Measurements from ENCODE around the gene DCAF10. TPM values are rescaled to one million over a fixed set of nuclear protein-coding genes. Genes with fewer than 3 reads are reported as not detected.
A peak's percentile ranks its signal among the peaks of the same experiment; 100 is the strongest.
"Not testable (repeated sequence)": the region's sequence is repeated elsewhere in the genome, so short reads cannot be mapped to it uniquely, and the experiment has no call there.

The DCAF10 gene
- total RNA-seq, 3 donors from 2014 or later = 14.1 to 15.8 (median 14.5) TPM

DNA sequence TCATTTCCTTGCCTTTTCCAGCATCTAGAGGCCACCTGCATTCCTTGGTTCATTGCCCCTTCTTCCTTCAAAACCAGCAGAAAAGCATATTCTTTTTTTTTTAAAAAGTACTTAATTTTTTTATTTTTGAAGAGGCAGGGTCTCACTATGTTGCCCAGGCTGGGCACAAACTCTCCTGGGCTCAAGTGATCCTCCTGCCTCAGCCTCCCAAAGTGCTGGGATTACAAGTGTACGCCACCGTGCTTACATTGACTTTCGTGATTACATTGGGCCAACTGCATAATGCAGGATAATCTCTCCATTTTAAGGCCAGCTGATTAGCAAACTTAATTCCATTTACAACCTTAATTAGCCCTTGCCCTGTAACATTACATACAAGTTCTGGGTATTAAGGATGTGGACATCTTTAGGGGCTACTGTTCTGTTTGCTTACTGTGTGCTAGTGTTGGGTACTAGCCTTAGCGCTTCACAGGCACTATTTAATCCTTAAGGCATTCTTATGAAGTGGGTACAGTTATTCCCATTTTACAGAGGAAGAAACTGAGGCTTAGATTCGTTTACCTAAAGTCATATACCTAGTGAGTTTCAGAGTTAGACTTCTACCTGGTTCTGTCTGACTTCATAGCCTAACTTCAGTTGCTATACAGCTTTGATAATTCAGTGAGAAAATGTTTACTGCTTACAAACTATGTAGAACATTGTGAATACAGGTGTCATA lies 69.6 kb downstream of the DCAF10 start:
- Mint-ChIP-seq H3K4me3 (no peak overlapping the region), H3K27me3 (ENCODE audit: low read depth) (no peaks in the 10 kb centered on the region), H3K9me3 (no peaks in the 10 kb centered on the region), H3K4me1 (ENCODE audit: low read depth) (no peaks in the 10 kb centered on the region), H3K36me3 (ENCODE audit: insufficient read depth) (peaks cover 2% of the 10 kb centered on the region)
- no peak for ATAC-seq
- no peak for DNase-seq

DNA sequence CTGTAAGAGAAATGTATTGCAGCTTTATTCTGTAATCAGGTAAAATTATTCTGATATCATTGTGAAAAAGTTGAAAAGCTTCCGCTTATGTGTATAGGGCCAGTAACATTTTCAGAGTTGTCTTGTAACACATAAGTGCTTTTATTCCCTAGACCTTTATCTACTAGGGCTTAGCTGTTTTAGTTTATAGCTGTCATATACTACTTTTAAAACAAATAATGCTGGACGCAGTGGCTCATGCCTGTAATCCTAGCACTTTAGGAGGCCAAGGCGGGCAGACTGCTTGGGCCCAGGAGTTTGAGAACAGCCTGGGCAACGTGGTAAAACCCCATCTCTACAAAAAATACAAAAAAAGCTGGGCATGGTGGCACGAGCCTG lies 70.2 kb downstream of the DCAF10 start:
- H3K4me3 Mint-ChIP-seq = no peak overlapping the region
- no peaks in the 10 kb centered on the region for H3K27me3 Mint-ChIP-seq (ENCODE audit: low read depth)
- H3K9me3 Mint-ChIP-seq = no peaks in the 10 kb centered on the region
- no peaks in the 10 kb centered on the region for H3K4me1 Mint-ChIP-seq (ENCODE audit: low read depth)
- no peak for ATAC-seq
- DNase-seq = no peak
- H3K36me3 Mint-ChIP-seq (ENCODE audit: insufficient read depth) = peaks cover 3% of the 10 kb centered on the region

DNA sequence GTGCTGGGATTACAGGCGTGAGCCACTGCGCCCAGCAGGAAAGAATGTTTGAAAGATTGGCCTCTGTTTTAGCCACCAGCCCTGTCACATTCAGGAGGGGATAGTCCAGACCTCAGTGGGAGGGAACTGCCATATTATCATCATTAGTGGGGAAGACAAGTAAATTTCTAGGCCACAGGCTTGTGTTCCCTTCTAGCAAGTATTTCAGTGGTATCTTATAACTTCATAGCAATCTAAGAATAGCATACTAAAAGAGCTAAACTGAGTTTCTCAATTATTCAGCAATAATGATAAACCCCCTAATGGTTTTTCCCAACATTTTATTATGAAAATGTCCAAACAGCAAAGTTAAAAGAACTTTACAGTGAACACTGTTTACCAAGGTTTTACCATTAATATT lies 73.4 kb downstream of the DCAF10 start:
- Mint-ChIP-seq H3K27me3 (ENCODE audit: low read depth) (no peaks in the 10 kb centered on the region), H3K9me3 (no peaks in the 10 kb centered on the region), H3K4me1 (ENCODE audit: low read depth) (no peaks in the 10 kb centered on the region), H3K36me3 (ENCODE audit: insufficient read depth) (peaks cover 5% of the 10 kb centered on the region), H3K4me3 (no peak overlapping the region)
- DNase-seq = no peak
- no peak for ATAC-seq

DNA sequence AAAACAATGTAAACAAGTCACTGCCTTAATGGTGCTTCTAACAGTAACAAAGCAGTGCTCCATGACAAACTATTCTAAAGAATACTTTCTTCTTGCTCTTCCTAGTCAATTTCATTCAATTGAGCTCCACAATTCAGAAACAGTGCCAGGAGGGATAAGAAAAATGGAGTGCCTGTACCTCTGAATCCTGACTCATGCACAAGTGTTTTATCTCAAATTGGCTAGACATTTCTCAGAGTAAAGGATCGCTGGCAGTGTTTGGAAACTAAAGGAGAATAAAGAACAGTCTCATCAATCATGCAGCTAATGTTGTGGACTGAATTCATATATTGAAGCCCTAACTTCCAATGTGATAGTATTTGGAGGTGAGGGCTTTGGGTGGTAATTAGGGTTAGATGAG lies 75.8 kb downstream of the DCAF10 start:
- H3K36me3 Mint-ChIP-seq (ENCODE audit: insufficient read depth) = peaks cover 11% of the 10 kb centered on the region
- DNase-seq (no peak), ATAC-seq (no peak)
- no peaks in the 10 kb centered on the region for H3K27me3 Mint-ChIP-seq (ENCODE audit: low read depth)
- no peak overlapping the region for H3K4me3 Mint-ChIP-seq
- H3K4me1 Mint-ChIP-seq (ENCODE audit: low read depth) = no peaks in the 10 kb centered on the region
- no peaks in the 10 kb centered on the region for H3K9me3 Mint-ChIP-seq

DNA sequence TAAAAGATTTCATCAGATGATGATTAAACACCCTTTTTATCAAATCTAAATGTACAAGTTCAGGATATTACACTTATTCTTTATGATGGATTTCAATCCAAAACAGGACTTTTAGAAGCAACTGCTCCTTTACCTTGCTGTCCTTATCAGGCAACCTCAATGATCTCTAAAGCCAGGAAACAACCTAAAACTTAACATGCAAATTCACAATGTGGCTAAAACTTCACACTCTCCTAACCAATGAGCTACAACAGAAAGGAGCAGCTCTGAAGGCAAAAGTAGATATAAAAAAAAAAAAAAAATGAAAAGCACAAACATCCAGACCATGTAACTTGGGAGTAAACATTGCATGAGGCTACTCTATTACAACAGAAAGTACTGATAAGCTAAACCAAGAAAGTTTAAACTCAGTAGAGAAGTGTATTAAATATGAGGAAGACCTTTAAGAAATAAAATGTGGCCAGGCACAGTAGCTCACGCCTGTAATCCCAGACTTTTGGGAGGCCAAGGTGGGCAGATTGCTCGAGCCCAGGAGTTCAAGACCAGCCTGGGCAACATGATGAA lies 80.4 kb downstream of the DCAF10 start:
- no peak for DNase-seq
- Mint-ChIP-seq H3K4me3 (no peak overlapping the region), H3K27me3 (ENCODE audit: low read depth) (no peaks in the 10 kb centered on the region), H3K36me3 (ENCODE audit: insufficient read depth) (peaks cover 17% of the 10 kb centered on the region), H3K4me1 (ENCODE audit: low read depth) (no peaks in the 10 kb centered on the region), H3K9me3 (no peaks in the 10 kb centered on the region)
- ATAC-seq = no peak

DNA sequence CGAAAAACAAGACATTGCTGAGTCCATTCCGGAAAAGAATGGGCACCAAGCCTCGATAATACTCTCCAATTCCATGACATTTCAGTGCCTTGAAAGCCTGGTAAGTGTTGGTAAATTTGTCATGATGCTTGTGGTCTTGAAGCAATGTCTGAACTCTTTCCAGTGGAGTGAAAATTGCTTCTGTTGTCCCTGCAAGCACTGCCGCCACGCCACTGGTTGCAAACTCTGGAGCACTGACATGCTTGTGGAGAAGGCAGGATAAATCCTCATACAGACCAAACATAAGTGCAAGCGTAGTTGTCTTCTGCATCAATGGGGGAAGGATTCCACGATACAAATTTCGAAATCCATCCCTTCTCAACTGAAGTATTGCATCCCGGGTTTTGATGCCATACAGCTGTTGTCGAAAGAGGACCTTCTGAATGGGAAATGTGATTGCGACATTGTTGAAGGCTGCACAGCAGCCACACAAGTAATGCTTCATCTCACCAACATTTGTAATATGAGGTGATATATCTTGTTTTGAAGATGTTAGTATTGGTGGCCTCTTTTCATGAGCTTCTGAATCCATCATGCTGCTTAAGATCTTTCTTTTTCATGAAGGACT lies 87.5 kb downstream of the DCAF10 start:
- ATAC-seq; H3K4me3 Mint-ChIP-seq; H3K4me1 Mint-ChIP-seq (ENCODE audit: low read depth); DNase-seq; H3K27me3 Mint-ChIP-seq (ENCODE audit: low read depth); H3K9me3 Mint-ChIP-seq: not testable (repeated sequence)
- peaks cover 40% of the 10 kb centered on the region for H3K36me3 Mint-ChIP-seq (ENCODE audit: insufficient read depth)

DNA sequence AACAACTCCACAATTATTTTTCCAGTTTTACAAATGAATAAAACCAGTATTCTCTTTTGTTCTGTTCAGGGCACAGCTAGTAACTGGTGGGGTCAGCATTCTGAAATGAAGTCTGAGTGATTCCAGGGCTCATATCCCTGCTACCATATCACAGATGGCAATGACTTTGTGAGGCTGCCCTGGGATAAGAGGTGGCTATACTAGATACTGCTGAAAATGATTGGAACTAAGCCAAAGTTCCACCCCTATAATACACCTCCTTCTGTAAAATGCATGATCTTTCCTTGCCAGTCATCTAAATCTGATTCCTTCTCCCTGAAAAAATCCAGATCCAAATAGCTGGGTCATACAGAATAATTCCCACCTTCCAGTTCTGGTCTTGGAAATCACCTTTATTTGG lies 88.9 kb downstream of the DCAF10 start:
- no peaks in the 10 kb centered on the region for H3K4me1 Mint-ChIP-seq (ENCODE audit: low read depth)
- H3K27me3 Mint-ChIP-seq (ENCODE audit: low read depth) = no peaks in the 10 kb centered on the region
- H3K36me3 Mint-ChIP-seq (ENCODE audit: insufficient read depth) = peaks cover 50% of the 10 kb centered on the region
- no peak for DNase-seq
- no peak for ATAC-seq
- H3K9me3 Mint-ChIP-seq = no peaks in the 10 kb centered on the region
- no peak overlapping the region for H3K4me3 Mint-ChIP-seq

DNA sequence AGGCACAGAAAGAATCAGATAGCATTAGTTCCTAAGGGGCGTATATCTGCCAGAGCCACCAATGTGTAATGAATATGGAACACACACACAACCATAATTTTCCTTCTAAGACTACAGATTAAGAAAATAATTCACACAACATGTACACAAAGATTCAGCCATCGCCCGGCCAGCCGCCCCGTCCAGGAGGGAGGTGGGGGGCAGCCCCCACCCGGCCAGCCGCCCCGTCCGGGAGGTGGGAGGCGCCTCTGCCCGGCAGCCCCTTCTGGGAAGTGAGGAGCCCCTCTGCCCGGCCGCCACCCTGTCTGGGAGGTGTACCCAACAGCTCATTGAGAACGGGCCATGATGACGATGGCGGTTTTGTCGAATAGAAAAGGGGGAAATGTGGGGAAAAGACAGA lies 90.4 kb downstream of the DCAF10 start:
- H3K27me3 Mint-ChIP-seq (ENCODE audit: low read depth); ATAC-seq; H3K4me1 Mint-ChIP-seq (ENCODE audit: low read depth); H3K9me3 Mint-ChIP-seq; DNase-seq; H3K4me3 Mint-ChIP-seq: not testable (repeated sequence)
- peaks cover 53% of the 10 kb centered on the region for H3K36me3 Mint-ChIP-seq (ENCODE audit: insufficient read depth)

DNA sequence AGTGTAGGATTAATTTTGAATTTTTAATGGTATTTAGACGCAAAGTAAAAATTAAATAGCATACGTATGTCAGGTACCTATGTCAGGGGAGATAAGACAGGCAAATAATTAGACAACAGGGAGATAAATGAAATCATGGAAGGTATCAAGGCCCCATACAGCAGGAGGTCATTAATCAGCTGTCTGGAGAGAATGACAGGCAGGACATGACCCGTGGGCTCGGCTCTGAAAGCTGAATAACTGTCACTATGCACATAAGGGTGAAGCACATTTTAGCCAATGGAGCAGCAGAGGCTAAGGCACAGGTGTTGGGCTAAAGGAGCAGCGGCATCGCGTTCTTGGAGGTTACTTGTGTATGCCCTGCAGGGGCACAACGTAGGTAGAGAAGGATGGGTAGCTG lies 91.5 kb downstream of the DCAF10 start:
- H3K4me1 Mint-ChIP-seq (ENCODE audit: low read depth) = no peaks in the 10 kb centered on the region
- DNase-seq (no peak), ATAC-seq (no peak)
- peaks cover 57% of the 10 kb centered on the region for H3K36me3 Mint-ChIP-seq (ENCODE audit: insufficient read depth)
- H3K4me3 Mint-ChIP-seq = no peak overlapping the region
- no peaks in the 10 kb centered on the region for H3K9me3 Mint-ChIP-seq
- no peaks in the 10 kb centered on the region for H3K27me3 Mint-ChIP-seq (ENCODE audit: low read depth)

DNA sequence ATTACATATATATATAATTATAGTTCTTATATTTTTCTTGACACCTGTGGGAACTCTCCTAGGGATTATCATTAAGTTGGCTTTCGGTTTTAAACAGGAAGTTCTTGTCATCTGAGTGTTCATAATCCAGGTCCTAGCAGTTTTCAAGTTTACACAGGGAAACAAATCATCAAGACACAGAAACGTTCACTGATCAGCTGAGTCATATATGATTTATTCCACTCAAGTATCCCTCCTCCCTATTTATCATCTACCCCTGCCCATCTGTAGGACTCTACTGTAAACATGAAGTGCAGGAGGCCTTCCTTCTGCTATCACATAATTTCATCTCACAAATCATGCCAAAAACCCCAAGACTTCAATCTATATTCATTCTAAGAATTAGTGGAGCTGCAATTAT lies 97.1 kb downstream of the DCAF10 start:
- peaks cover 5% of the 10 kb centered on the region for H3K4me1 Mint-ChIP-seq (ENCODE audit: low read depth)

DNA sequence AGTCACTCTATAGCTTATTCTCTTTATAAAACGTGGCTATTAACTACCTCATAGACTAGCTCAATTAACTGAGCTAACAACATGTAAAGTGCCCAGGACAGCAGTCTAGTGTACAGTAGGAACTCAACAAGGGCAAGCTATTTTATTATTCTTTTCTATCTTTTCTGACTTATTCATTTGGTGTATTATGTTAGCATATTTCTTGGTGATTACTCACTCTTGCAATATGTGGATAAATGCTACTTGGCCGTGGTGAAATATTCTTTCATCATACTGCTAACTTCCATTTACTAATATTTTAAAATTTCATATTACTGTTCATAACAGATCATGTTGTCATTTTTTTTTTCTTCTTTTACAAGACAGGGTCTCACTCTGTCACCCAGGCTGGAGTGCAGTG lies 98.4 kb downstream of the DCAF10 start:
- no peak overlapping the region for H3K4me3 Mint-ChIP-seq
- no peak for ATAC-seq

More for the DNA sequence above, 97.1 kb downstream of the DCAF10 start:
- no peak for ATAC-seq
- no peak overlapping the region for H3K4me3 Mint-ChIP-seq
- H3K9me3 Mint-ChIP-seq = no peaks in the 10 kb centered on the region
- H3K27me3 Mint-ChIP-seq (ENCODE audit: low read depth) = no peaks in the 10 kb centered on the region
- H3K36me3 Mint-ChIP-seq (ENCODE audit: insufficient read depth) = peaks cover 36% of the 10 kb centered on the region
- no peak for DNase-seq

DNA sequence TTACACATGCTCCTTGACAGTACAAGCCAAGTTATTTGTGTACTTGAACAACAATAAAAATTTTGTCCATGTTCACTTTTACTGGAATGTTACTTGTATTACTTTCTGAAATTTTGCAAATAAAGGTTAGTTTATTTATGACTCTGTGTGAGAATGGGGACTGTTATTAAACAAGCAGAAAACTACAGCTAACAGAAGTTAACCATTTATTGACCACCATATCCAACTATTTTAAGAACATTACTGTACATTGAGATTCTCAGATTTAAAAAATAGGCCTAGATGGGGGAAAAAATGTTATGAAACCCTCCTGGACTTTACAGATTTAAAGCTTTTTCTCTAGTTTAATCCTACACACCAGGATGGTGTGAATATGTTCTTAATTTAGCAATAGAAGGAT lies 101.5 kb downstream of the DCAF10 start:
- Mint-ChIP-seq H3K27me3 (ENCODE audit: low read depth) (no peaks in the 10 kb centered on the region), H3K4me3 (peak overlapping the region; percentile 86), H3K9me3 (no peaks in the 10 kb centered on the region), H3K36me3 (ENCODE audit: insufficient read depth) (peaks cover 10% of the 10 kb centered on the region), H3K4me1 (ENCODE audit: low read depth) (peaks cover 14% of the 10 kb centered on the region)
- ATAC-seq = no peak
- no peak for DNase-seq

More for the DNA sequence above, 98.4 kb downstream of the DCAF10 start:
- Mint-ChIP-seq H3K4me1 (ENCODE audit: low read depth) (peaks cover 8% of the 10 kb centered on the region), H3K36me3 (ENCODE audit: insufficient read depth) (peaks cover 26% of the 10 kb centered on the region), H3K9me3 (no peaks in the 10 kb centered on the region), H3K27me3 (ENCODE audit: low read depth) (no peaks in the 10 kb centered on the region)
- DNase-seq = no peak

DNA sequence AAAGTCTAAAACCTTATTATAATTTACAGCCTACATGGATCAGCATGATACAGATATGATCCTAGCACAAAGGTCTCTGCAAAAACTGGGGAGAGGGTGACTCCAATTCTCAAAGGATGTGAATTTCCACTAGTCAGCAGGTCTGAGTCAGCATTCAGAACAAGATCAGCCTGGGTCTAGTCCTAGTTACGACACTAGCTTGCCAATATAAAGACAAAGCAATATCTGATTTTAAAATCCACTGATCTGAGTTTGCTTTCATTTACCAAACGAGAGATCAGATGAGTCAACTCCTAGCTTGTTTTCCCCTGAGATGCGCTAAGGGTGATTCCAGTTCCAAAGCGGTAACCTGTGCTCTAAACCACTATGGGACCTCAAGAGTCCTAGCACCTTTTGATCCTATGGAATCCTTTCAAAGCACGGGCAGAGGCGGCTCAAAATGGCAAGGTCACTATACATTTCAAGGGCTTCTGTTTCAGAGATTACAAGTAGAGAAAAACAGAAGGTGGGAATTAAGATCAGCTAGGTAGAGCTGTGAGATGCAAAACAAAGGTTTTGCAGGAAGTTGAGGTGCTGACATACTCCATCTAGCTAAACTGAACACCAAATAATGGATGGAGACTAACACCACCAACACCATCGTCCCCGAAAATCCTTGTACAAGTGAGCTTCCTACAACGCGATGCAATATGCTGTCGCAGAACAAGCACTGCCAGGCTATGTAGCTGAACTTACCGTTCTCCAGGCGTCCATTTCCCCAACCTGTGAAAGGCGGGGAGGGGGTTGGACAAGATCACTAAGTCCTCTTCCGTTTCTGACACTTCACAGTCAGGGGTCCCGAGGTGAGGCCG lies 102.4 kb downstream of the DCAF10 start:
- Mint-ChIP-seq H3K4me3 (peak overlapping the region; percentile 86), H3K9me3 (no peaks in the 10 kb centered on the region), H3K36me3 (ENCODE audit: insufficient read depth) (peaks cover 6% of the 10 kb centered on the region), H3K4me1 (ENCODE audit: low read depth) (peaks cover 14% of the 10 kb centered on the region), H3K27me3 (ENCODE audit: low read depth) (no peaks in the 10 kb centered on the region)
- DNase-seq (no peak), ATAC-seq (peak; percentile 6 to 11)

DNA sequence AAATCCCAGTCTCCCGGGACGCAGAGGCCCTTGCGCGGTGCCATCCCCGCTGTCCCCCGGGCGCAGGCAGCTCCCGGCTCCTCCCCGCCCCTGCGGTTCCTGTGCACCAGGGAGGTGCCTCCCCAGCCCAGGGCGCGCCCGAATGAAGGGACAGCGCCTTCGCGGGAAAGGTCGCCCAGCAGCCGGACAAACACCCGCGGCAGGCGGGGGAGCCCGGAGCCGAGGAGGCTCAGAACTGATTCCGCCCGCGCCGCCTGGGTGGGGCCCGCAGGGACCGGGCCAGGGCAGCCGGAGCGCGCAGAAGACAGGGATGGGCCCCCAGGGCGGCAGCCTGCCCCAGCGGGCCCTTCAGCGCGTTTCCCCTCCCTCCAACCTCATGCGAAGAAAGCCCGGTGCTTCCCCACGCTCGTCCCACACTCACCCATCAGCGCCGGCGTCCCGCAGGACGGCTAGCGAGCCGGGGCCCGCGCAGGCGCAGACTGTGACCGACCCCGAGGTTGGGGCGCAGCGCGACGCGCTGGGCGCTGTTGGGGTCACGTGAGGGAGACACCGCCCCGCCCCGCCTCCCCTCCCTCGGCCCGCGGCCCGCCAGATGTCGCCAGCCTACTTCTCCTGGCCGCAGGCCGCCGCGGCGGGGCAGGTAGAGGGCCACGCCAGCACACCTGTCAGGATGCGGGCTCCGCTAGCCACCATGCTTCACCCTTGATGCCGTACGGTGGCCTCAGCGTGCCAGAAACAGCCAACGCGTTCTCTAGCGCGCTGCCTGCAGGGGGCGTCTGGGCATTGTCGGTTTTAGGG lies 103.2 kb downstream of the DCAF10 start, which contains the start of gene SLC25A51:
SLC25A51 (minus strand) TSS at position 481 of the 798 bp plus-strand sequence. CDS start 15,577 bp downstream, outside the sequence.
- DNase-seq (peak; percentile 95), ATAC-seq (peak; percentile 85 to 88)
- Mint-ChIP-seq H3K9me3 (no peaks in the 10 kb centered on the region), H3K27me3 (ENCODE audit: low read depth) (no peaks in the 10 kb centered on the region), H3K36me3 (ENCODE audit: insufficient read depth) (peaks cover 4% of the 10 kb centered on the region), H3K4me1 (ENCODE audit: low read depth) (peaks cover 14% of the 10 kb centered on the region), H3K4me3 (peak within 1 kb of the TSS; percentile 86)

Measured in activated T-cell treated with anti-CD3 and anti-CD28 coated beads, Interleukin-2, amount 50 U/mL, for 4 hours (primary cell).